ENCODE measurements around the gene KDM7A.

Gene KDM7A

GRCh38 chr7:140062528-140063299 lies 114.1 kb downstream of the KDM7A start, which contains the start of gene PARP12:
Gene PARP12 (minus strand): TSS chr7:140062951. CDS start chr7:140062847, 104 bp downstream.
- peak within 1 kb of the TSS; percentile 86 for H3K4me3 ChIP-seq (ENCODE audit: low read length)
- TF ChIP-seq ZNF274 (IDR thresholded peaks at IDR 0.05; ENCODE audit: low read depth, low read length), result no peak

GRCh38 chr7:140062118-140062527 lies 114.7 kb downstream of the KDM7A start:
- H3K4me3 ChIP-seq (ENCODE audit: low read length), result peak overlapping the region; percentile 86
- TF ChIP-seq ZNF274 (IDR thresholded peaks at IDR 0.05; ENCODE audit: low read depth, low read length), result no peak

GRCh38 chr7:140061607-140061930 lies 115.2 kb downstream of the KDM7A start:
- TF ChIP-seq ZNF274 (IDR thresholded peaks at IDR 0.05; ENCODE audit: low read depth, low read length), result no peak
- H3K4me3 ChIP-seq (ENCODE audit: low read length), result peak overlapping the region; percentile 86; the same call in 1 of the 2 replicates

GRCh38 chr7:140060788-140061606 lies 115.8 kb downstream of the KDM7A start:
- H3K4me3 ChIP-seq (ENCODE audit: low read length), result peak overlapping the region; percentile 86; the same call in 1 of the 2 replicates
- TF ChIP-seq ZNF274 (IDR thresholded peaks at IDR 0.05; ENCODE audit: low read depth, low read length), result no peak

- H3K4me3 ChIP-seq (ENCODE audit: low read length), result no peak overlapping the region
- no peak for TF ChIP-seq ZNF274 (IDR thresholded peaks at IDR 0.05; ENCODE audit: low read depth, low read length)
Observed at GRCh38 chr7:140060243-140060630, 116.5 kb downstream of the KDM7A start.

GRCh38 chr7:140059273-140060242 lies 117.2 kb downstream of the KDM7A start:
- no peak overlapping the region for H3K4me3 ChIP-seq (ENCODE audit: low read length)
- TF ChIP-seq ZNF274 (IDR thresholded peaks at IDR 0.05; ENCODE audit: low read depth, low read length), result no peak

GRCh38 chr7:140058517-140058916 lies 118.3 kb downstream of the KDM7A start:
- H3K4me3 ChIP-seq (ENCODE audit: low read length), result no peak overlapping the region
- TF ChIP-seq ZNF274 (IDR thresholded peaks at IDR 0.05; ENCODE audit: low read depth, low read length), result no peak

GRCh38 chr7:140057143-140057535 lies 119.6 kb downstream of the KDM7A start:
- no peak overlapping the region for H3K4me3 ChIP-seq (ENCODE audit: low read length)
- no peak for TF ChIP-seq ZNF274 (IDR thresholded peaks at IDR 0.05; ENCODE audit: low read depth, low read length)

GRCh38 chr7:140056431-140057142 lies 120.2 kb downstream of the KDM7A start:
- no peak for TF ChIP-seq ZNF274 (IDR thresholded peaks at IDR 0.05; ENCODE audit: low read depth, low read length)
- H3K4me3 ChIP-seq (ENCODE audit: low read length), result no peak overlapping the region

- no peak for TF ChIP-seq ZNF274 (IDR thresholded peaks at IDR 0.05; ENCODE audit: low read depth, low read length)
- no peak overlapping the region for H3K4me3 ChIP-seq (ENCODE audit: low read length)
Observed at GRCh38 chr7:140055833-140056232, 121.0 kb downstream of the KDM7A start.

- no peak overlapping the region for H3K4me3 ChIP-seq (ENCODE audit: low read length)
- no peak for TF ChIP-seq ZNF274 (IDR thresholded peaks at IDR 0.05; ENCODE audit: low read depth, low read length)
Observed at GRCh38 chr7:140054751-140055150, 122.0 kb downstream of the KDM7A start.

- TF ChIP-seq ZNF274 (IDR thresholded peaks at IDR 0.05; ENCODE audit: low read depth, low read length), result no peak
- H3K4me3 ChIP-seq (ENCODE audit: low read length), result no peak overlapping the region; the same call in 1 of the 2 replicates
Observed at GRCh38 chr7:140053812-140054539, 122.8 kb downstream of the KDM7A start.

- H3K4me3 ChIP-seq (ENCODE audit: low read length), result no peak overlapping the region
- no peak for TF ChIP-seq ZNF274 (IDR thresholded peaks at IDR 0.05; ENCODE audit: low read depth, low read length)
Observed at GRCh38 chr7:140051820-140052219, 125.0 kb downstream of the KDM7A start.

Measured in GM08714 (cell line).